K562 (cell line): Measurements from ENCODE around the gene TMEM120B. TPM values are rescaled to one million over a fixed set of nuclear protein-coding genes. Genes with fewer than 3 reads are reported as not detected.

Source experiments
- ARID1B ChIP-seq: fragments of 450-650 bp; IDR thresholded peaks from 2 replicates; pipeline ENCODE4 v1.6.1; 2016; ENCODE audit warnings: antibody characterized with exemption, mild to moderate bottlenecking, inconsistent platforms
- FOXJ2 ChIP-seq: fragments of 200-800 bp; sonication (Bioruptor generic); IDR thresholded peaks from 2 replicates; pipeline ENCODE4 v1.6.1; 2016; ENCODE audit warnings: missing genetic modification characterization, missing compliant biosample characterization
- HINFP ChIP-seq: fragments of 450-650 bp; conservative IDR thresholded peaks from 2 replicates; pipeline ENCODE4 v1.6.1; 2016; ENCODE audit warnings: missing genetic modification characterization, low read depth, mild to moderate bottlenecking, control low read depth, missing compliant biosample characterization
- JUND ChIP-seq, 2 experiments: IDR thresholded peaks; 2 replicates in 1 of 2; 3 replicates in 1 of 2; pipeline ENCODE4 v1.6.1; 2011; ENCODE audit warnings: borderline replicate concordance in 2 of 2, low read depth in 2 of 2, low read length in 2 of 2, improper control_type of control experiment in 1 of 2, missing biosample characterization in 1 of 2, missing genetic modification characterization in 1 of 2, missing genetic modification reagents in 1 of 2
- KHSRP ChIP-seq: fragments of 450-650 bp; IDR thresholded peaks from 2 replicates; pipeline ENCODE4 v1.6.1; 2017
- LEF1 ChIP-seq: fragments of 450-650 bp; IDR thresholded peaks from 2 replicates; pipeline ENCODE4 v1.6.1; 2016; ENCODE audit warnings: mild to moderate bottlenecking
- MEF2A ChIP-seq: IDR thresholded peaks from 2 replicates; pipeline ENCODE4 v1.6.1; 2011; ENCODE audit warnings: low read depth, mild to moderate bottlenecking, low read length, moderate library complexity; ENCODE audit not compliant: control insufficient read depth
- MGA ChIP-seq: fragments of 450-650 bp; IDR thresholded peaks from 2 replicates; pipeline ENCODE4 v1.6.1; 2016; ENCODE audit warnings: mild to moderate bottlenecking, moderate library complexity
- PHB ChIP-seq: fragments of 250-450 bp; sonication (Bioruptor Pico); IDR thresholded peaks from 2 replicates; pipeline ENCODE4 v1.5.0; 2021
- RBM15 ChIP-seq: fragments of 200-400 bp; formaldehyde crosslinking; IDR thresholded peaks from 2 replicates; pipeline ENCODE4 v1.6.1; 2018; ENCODE audit warnings: mild to moderate bottlenecking, low read length, moderate library complexity; ENCODE audit not compliant: insufficient read depth
- STAT5B ChIP-seq: fragments of 250-450 bp; sonication (Bioruptor Pico); IDR thresholded peaks from 2 replicates; pipeline ENCODE4 v1.8.0; 2021; ENCODE audit warnings: mild to moderate bottlenecking, inconsistent platforms
- TCFL5 ChIP-seq: fragments of 250-450 bp; sonication (Bioruptor Pico); conservative IDR thresholded peaks from 2 replicates; pipeline ENCODE4 v1.6.1; 2021; ENCODE audit warnings: mild to moderate bottlenecking, moderate library complexity, matching md5 sums
- TRIM24 ChIP-seq, 2 experiments: fragments of 450-650 bp; IDR thresholded peaks; 2 replicates each; pipeline ENCODE4 v1.6.1; 2016
- ZKSCAN1 ChIP-seq: fragments of 150-350 bp; IDR thresholded peaks from 2 replicates; pipeline ENCODE4 v1.6.1; 2016; ENCODE audit warnings: low read depth, low read length
- ZNF764 ChIP-seq: fragments of 250-450 bp; sonication (Bioruptor Pico); IDR thresholded peaks from 2 replicates; pipeline ENCODE4 v1.4.0; 2020; ENCODE audit warnings: low read depth, mild to moderate bottlenecking, moderate library complexity
- polyA plus RNA-seq, 8 experiments: library from polyadenylated mRNA; depleted of rRNA in 4 of 8; stranded (reverse) in 5 of 8; unstranded in 3 of 8; fragments of >200 nt; fragmentation: Nextera tagmentation in 2 of 8; fragmentation: Illumina TruSeq in 1 of 8; extraction: Ambion mirVana in 2 of 8; extraction: Trizol in 1 of 8; gene quantifications; 2 replicates each; pipeline versions ENCODE4 v1.2.1 to v1.2.3, GENCODE V29; 2011 to 2014; ENCODE audit warnings: inconsistent platforms in 1 of 8, missing spikeins in 1 of 8
- total RNA-seq, 7 experiments: library from RNA; depleted of rRNA in 6 of 7; stranded (reverse); fragments of >200 nt in 6 of 7; fragmentation: Illumina TruSeq in 2 of 7; extraction: Trizol in 2 of 7; gene quantifications; 2 replicates each; pipeline versions ENCODE4 v1.2.1 to v1.2.3, GENCODE V29; 2011 to 2021; ENCODE audit warnings: low replicate concordance in 1 of 7

The TMEM120B gene
- total and polyA plus RNA-seq, 9 of the 15 experiments (the other 6 are each of a cell fraction or from before 2014, with no cell fraction given) = 1.7 to 18.6 (median 7.4) TPM

DNA sequence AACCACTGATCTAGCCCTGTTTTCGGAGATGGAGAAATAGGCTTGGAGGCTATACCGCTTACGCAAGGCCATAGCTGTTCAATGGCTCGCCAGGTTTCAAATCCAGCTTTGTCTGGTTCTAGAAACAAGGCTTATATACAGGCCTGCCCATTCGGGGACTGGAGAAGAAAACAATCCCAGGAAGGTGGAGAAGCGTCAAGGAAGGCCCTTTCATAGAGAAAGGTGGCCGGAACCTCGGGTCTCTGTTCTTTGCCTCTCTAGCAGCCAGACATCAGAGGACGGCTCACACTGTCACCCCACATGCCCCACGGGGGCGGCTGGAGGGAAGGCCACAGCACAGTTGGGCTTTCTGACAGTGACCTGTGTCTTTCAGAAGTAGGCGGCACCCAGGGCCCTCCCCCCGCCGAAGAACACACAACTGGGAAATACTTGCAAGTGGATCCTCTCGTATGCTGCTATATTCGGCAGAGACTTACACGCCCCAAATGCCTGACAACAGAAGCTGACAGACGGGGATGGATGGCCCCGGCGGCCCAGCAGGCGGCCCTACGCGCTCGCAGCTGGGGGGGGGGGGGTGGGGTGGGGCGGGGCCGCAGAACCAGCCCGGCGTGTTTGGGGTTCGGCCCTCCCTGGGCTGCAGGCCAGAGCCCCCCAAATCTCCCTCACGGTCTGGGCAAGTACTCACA is 86.7 kb downstream of the TMEM120B start (continued):
- peak; percentile 37; the same call in 1 of the 2 replicates for TF ChIP-seq MGA
- TF ChIP-seq ZNF764 (CRISPR knock-in tag) = no peak
- 0 out of 2 replicates have a peak, but pooled peaks have one; percentile 9 for TF ChIP-seq LEF1
- TF ChIP-seq STAT5B (CRISPR knock-in tag) = no peak
- no peak for TF ChIP-seq RBM15
- TF ChIP-seq JUND (IDR thresholded peaks at IDR 0.05; ENCODE audit: borderline replicate concordance, low read depth, low read length) = peak; percentile 33; the same call in 1 of the 2 replicates
- no peak; the same call in 2 of the 3 replicates for TF ChIP-seq JUND (tag; IDR thresholded peaks at IDR 0.05; ENCODE audit: borderline replicate concordance, low read depth, low read length)
- no peak for TF ChIP-seq ARID1B
- TF ChIP-seq KHSRP = no peak
- no peak for TF ChIP-seq PHB (CRISPR knock-in tag)
- TF ChIP-seq ZKSCAN1 = no peak
- peak; percentile 66; the same call in 1 of the 2 replicates for TF ChIP-seq MEF2A
- peak; percentile 66; the same call in 1 of the 2 replicates for TF ChIP-seq FOXJ2 (tag)
- TF ChIP-seq HINFP (tag) = no peak
- TF ChIP-seq TCFL5 (CRISPR knock-in tag) = no peak
- TF ChIP-seq TRIM24 (IDR thresholded peaks at IDR 0.05) = no peak
